ENCODE data around the gene ZNF439.

- TF ChIP-seq CTCF (IDR thresholded peaks at IDR 0.05): no peak
- no peak for TF ChIP-seq EZH2 (IDR thresholded peaks at IDR 0.05; ENCODE audit: borderline replicate concordance, insufficient read depth, low read depth, low read length, poor library complexity, severe bottlenecking)
Observed at GRCh38 chr19:11890634-11891033, 42.1 kb downstream of the ZNF439 start.
